ENCODE results near the gene CDC42BPA. TPM values are rescaled to one million over a fixed set of nuclear protein-coding genes. Genes with fewer than 3 reads are reported as not detected.

CDC42BPA gene
- total and polyA plus RNA-seq, 2 donors (not counting 3 experiments of a cell fraction or from before 2014, with no cell fraction given) = 26.1 to 92.6 TPM

GRCh38 chr1:227272428-227272827, 45.9 kb downstream of the CDC42BPA start:
- no peak overlapping the region for H2AFZ ChIP-seq (ENCODE audit: low read depth, low read length)
- no peak overlapping the region for H3K4me3 ChIP-seq (replicated peaks in 1 of 3; ENCODE audit: insufficient read depth in 1 of 3, low read depth in 1 of 3, low read length in 3 of 3)
- H3K9ac ChIP-seq (replicated peaks; ENCODE audit: extremely low read depth, insufficient read depth, low read length) = no peak overlapping the region
- no peak overlapping the region for H3K4me2 ChIP-seq (ENCODE audit: insufficient read depth, low read length)
- H3K9me3 ChIP-seq (replicated peaks; ENCODE audit: control insufficient read depth, insufficient read depth, low read length) = no peaks in the 10 kb centered on the region
- ChIA-PET POLR2A (no interaction called here), CTCF (interaction anchor here (2.0 kb wide), 1 partner anchor 14 kb away, joined by 5 read pairs; no protein-coding TSS in a partner anchor)
- TF ChIP-seq FOS (IDR thresholded peaks at IDR 0.05; ENCODE audit: borderline replicate concordance, insufficient read depth, low read length) = no peak
- no peak for TF ChIP-seq JUN (IDR thresholded peaks at IDR 0.05; ENCODE audit: borderline replicate concordance, insufficient read depth, insufficient read length, low read depth)
- no peak for TF ChIP-seq MAX (IDR thresholded peaks at IDR 0.05; ENCODE audit: insufficient read depth, insufficient read length)
- no peak for TF ChIP-seq POLR2AphosphoS5 (IDR thresholded peaks at IDR 0.05; ENCODE audit: insufficient read depth, low read depth, low read length)
- no peak for TF ChIP-seq GATA2 (IDR thresholded peaks at IDR 0.05; ENCODE audit: insufficient read depth, insufficient read length, low read depth, low read length)
- no peak for TF ChIP-seq CTCF (IDR thresholded peaks at IDR 0.05; ENCODE audit: extremely low read depth in 1 of 2, insufficient read depth in 1 of 2, low read depth in 1 of 2, low read length in 2 of 2)
- no peak for TF ChIP-seq MYC (IDR thresholded peaks at IDR 0.05; ENCODE audit: low read depth, low read length)
- no peak for TF ChIP-seq POLR2A (IDR thresholded peaks at IDR 0.05; ENCODE audit: low read depth, low read length)
- TF ChIP-seq EZH2 (IDR thresholded peaks at IDR 0.05; ENCODE audit: borderline replicate concordance, low read depth, low read length, severe bottlenecking) = no peak
- H3K36me3 ChIP-seq (ENCODE audit: control insufficient read depth in 2 of 2, extremely low read depth in 1 of 2, insufficient read depth in 2 of 2, low read length in 2 of 2) = no peaks in the 10 kb centered on the region
- intact Hi-C loops (cut with micrococcal nuclease) (no loop called here), dilution Hi-C loops (cut with MboI; ENCODE audit: extremely low pct_ligation_motif_present, low sequenced_read_pairs) (no loop called here)
- no peak overlapping the region for H3K27ac ChIP-seq (ENCODE audit: insufficient read depth, low read depth, low read length)
- no peaks in the 10 kb centered on the region for H3K9me1 ChIP-seq (replicated peaks; ENCODE audit: control insufficient read depth, extremely low read depth, insufficient read depth, low read length)
- H3K79me2 ChIP-seq (ENCODE audit: control insufficient read depth, insufficient read depth, low read length) = peaks cover 70% of the 10 kb centered on the region
- DNase-seq (ENCODE audit: low read depth, low spot score) (no peak), FAIRE-seq (no peak)
- peaks cover 19% of the 10 kb centered on the region for H4K20me1 ChIP-seq (replicated peaks; ENCODE audit: control insufficient read depth, extremely low read depth, insufficient read depth, low read length)
- peaks cover 5% of the 10 kb centered on the region for H3K4me1 ChIP-seq (ENCODE audit: control insufficient read depth, extremely low read depth, insufficient read depth, low read length)
- no TSS peak for BruUV-seq (replicated peaks)
- no peaks in the 10 kb centered on the region for H3K27me3 ChIP-seq (ENCODE audit: control insufficient read depth in 2 of 2, insufficient read depth in 2 of 2, low read length in 2 of 2)

All from endothelial cell of umbilical vein (primary cell).